HCT116 (cell line): Measurements from ENCODE around the gene ZBTB16. TPM values are rescaled to one million over a fixed set of nuclear protein-coding genes. Genes with fewer than 3 reads are reported as not detected.

ENCODE experiments used
- ATAC-seq: fragments of 200-7000 bp; cut with Tn5 transposase; 2 replicates; pipeline ENCODE4 v1.9.1; 2020; ENCODE audit warnings: mild to moderate bottlenecking, moderate library complexity
- BruUV-seq: library from RNA; stranded (reverse); fragments of 400-500 nt; replicated peaks from 2 replicates; lab custom pipeline; 2021; lab: Mats Ljungman, UMichigan
- CTCF ChIA-PET: fragments of 300-600 bp; sonication (Branson Sonifier 250); formaldehyde crosslinking; loops from one replicate; lab custom pipeline; 2021; ENCODE audit warnings: antibody characterized with exemption; lab: Charles Lee
- POLR2A ChIA-PET: fragments of 300-600, 350-600 bp; sonication (Branson Sonifier 250); formaldehyde crosslinking; loops from one replicate; lab custom pipeline; 2021; ENCODE audit warnings: antibody characterized with exemption; lab: Charles Lee
- RAD21 ChIA-PET, 2 experiments: fragments of 300-600 bp; sonication (Branson Sonifier 250); formaldehyde crosslinking; loops; one replicate each; lab custom pipeline; 2023; ENCODE audit warnings: low total read pairs in 2 of 2; ENCODE audit not compliant: uncharacterized antibody in 2 of 2, unreplicated experiment in 2 of 2, low non-redundant PET in 1 of 2; lab: Charles Lee
- DNase-seq: peaks from one replicate; pipeline ENCODE4 v3.0.0-alpha.2; 2010; ENCODE audit warnings: low read depth, low spot score
- H2AFZ ChIP-seq: fragments of 200-600 bp; shearing (Covaris generic), sonication (generic); 2 replicates; pipeline ENCODE4 v1.6.1; 2017; ENCODE audit warnings: low read depth, mixed run types, mixed read lengths, antibody characterized with exemption, low read length; ENCODE audit not compliant: poor library complexity, severe bottlenecking
- H3K27ac ChIP-seq: 2 replicates; pipeline ENCODE4 v1.5.1; 2012; ENCODE audit warnings: low read depth, low read length
- H3K27me3 ChIP-seq: fragments of 200-600 bp; sonication (generic); 2 replicates; pipeline ENCODE4 v1.6.1; 2016; ENCODE audit warnings: mixed run types, low read length, mixed read lengths; ENCODE audit not compliant: insufficient read depth
- H3K36me3 ChIP-seq, 2 experiments: fragments of 200-500 bp in 1 of 2; fragments of 200-600 bp in 1 of 2; sonication (Bioruptor generic) in 1 of 2; sonication (generic) in 1 of 2; 2 replicates each; pipeline versions ENCODE4 v1.5.1 to v1.6.1; 2014 to 2016; ENCODE audit warnings: low read length in 2 of 2, inconsistent platforms in 1 of 2, mixed read lengths in 1 of 2, mixed run types in 1 of 2; ENCODE audit not compliant: insufficient read depth in 2 of 2, control insufficient read depth in 1 of 2
- H3K4me1 ChIP-seq, 2 experiments: fragments of 200-600 bp in 1 of 2; sonication (generic) in 1 of 2; 2 replicates each; pipeline versions ENCODE4 v1.5.1 to v1.6.1; 2012 to 2017; ENCODE audit warnings: low read length in 2 of 2, inconsistent platforms in 1 of 2, mild to moderate bottlenecking in 1 of 2, mixed read lengths in 1 of 2, mixed run types in 1 of 2, moderate library complexity in 1 of 2; ENCODE audit not compliant: insufficient read depth in 2 of 2, control insufficient read depth in 1 of 2
- H3K4me2 ChIP-seq: fragments of 200-600 bp; sonication (generic); 2 replicates; pipeline ENCODE4 v1.6.1; 2017; ENCODE audit warnings: mixed run types, low read length, mixed read lengths
- H3K4me3 ChIP-seq, 2 experiments: fragments of 200-600 bp in 1 of 2; sonication (generic) in 1 of 2; replicated peaks in 1 of 2; 2 replicates each; pipeline ENCODE4 v1.5.1; 2011 to 2016; ENCODE audit warnings: low read length in 2 of 2, control low read depth in 1 of 2, low read depth in 1 of 2, mild to moderate bottlenecking in 1 of 2, mixed read lengths in 1 of 2, mixed run types in 1 of 2
- H3K79me2 ChIP-seq: fragments of 200-600 bp; sonication (generic); 2 replicates; pipeline ENCODE4 v1.6.1; 2017; ENCODE audit warnings: mild to moderate bottlenecking, mixed run types, low read length, moderate library complexity, mixed read lengths; ENCODE audit not compliant: insufficient read depth
- H3K9ac ChIP-seq: fragments of 200-600 bp; sonication (generic); 2 replicates; pipeline ENCODE4 v1.6.1; 2016; ENCODE audit warnings: low read length, mixed read lengths
- H3K9me2 ChIP-seq: fragments of 200-600 bp; sonication (generic), shearing (Covaris generic); 2 replicates; pipeline ENCODE4 v1.6.1; 2017; ENCODE audit warnings: mixed run types, mild to moderate bottlenecking, moderate library complexity; ENCODE audit not compliant: insufficient read depth
- H3K9me3 ChIP-seq, 2 experiments: fragments of 200-500 bp in 1 of 2; fragments of 200-600 bp in 1 of 2; sonication (Bioruptor generic) in 1 of 2; sonication (generic) in 1 of 2; 2 replicates each; pipeline ENCODE4 v1.6.1; 2014 to 2017; ENCODE audit warnings: low read length in 2 of 2, mixed read lengths in 2 of 2, inconsistent platforms in 1 of 2, low read depth in 1 of 2, mild to moderate bottlenecking in 1 of 2, mixed run types in 1 of 2, moderate library complexity in 1 of 2; ENCODE audit not compliant: control insufficient read depth in 1 of 2, insufficient read depth in 1 of 2
- H4K20me1 ChIP-seq: fragments of 200-600 bp; sonication (generic), shearing (Covaris generic); 2 replicates; pipeline ENCODE4 v1.6.1; 2017; ENCODE audit warnings: mixed run types, mild to moderate bottlenecking, moderate library complexity; ENCODE audit not compliant: insufficient read depth
- CBX3 ChIP-seq: IDR thresholded peaks from 2 replicates; pipeline ENCODE4 v1.6.1; 2012; ENCODE audit warnings: low read depth
- CEBPB ChIP-seq: IDR thresholded peaks from 2 replicates; pipeline ENCODE4 v1.6.1; 2012; ENCODE audit warnings: low read depth
- ELF1 ChIP-seq: IDR thresholded peaks from 2 replicates; pipeline ENCODE4 v1.6.1; 2012; ENCODE audit warnings: low read depth, borderline replicate concordance
- EZH2phosphoT487 ChIP-seq: fragments of 200-600 bp; IDR thresholded peaks from 2 replicates; pipeline ENCODE4 v1.6.1; 2018; ENCODE audit warnings: antibody characterized with exemption, borderline replicate concordance
- FOSL1 ChIP-seq: IDR thresholded peaks from 2 replicates; pipeline ENCODE4 v1.6.1; 2012; ENCODE audit warnings: low read depth
- JUND ChIP-seq: IDR thresholded peaks from 2 replicates; pipeline ENCODE4 v1.6.1; 2012
- POLR2A ChIP-seq: IDR thresholded peaks from 2 replicates; pipeline ENCODE4 v1.7.0; 2011; ENCODE audit warnings: borderline replicate concordance; ENCODE audit not compliant: insufficient read depth, insufficient read length; ENCODE audit errors: extremely low read depth
- POLR2AphosphoS5 ChIP-seq: IDR thresholded peaks from 2 replicates; pipeline ENCODE4 v1.6.1; 2011; ENCODE audit warnings: mild to moderate bottlenecking, low read depth, low read length, moderate library complexity
- RAD21 ChIP-seq: IDR thresholded peaks from 2 replicates; pipeline ENCODE4 v1.6.1; 2012; ENCODE audit warnings: low read depth, mild to moderate bottlenecking
- SIN3A ChIP-seq: IDR thresholded peaks from 2 replicates; pipeline ENCODE4 v1.6.1; 2012; ENCODE audit warnings: low read depth
- SP1 ChIP-seq: IDR thresholded peaks from 2 replicates; pipeline ENCODE4 v1.6.1; 2012; ENCODE audit warnings: low read depth
- SRF ChIP-seq: IDR thresholded peaks from 2 replicates; pipeline ENCODE4 v1.6.1; 2012; ENCODE audit warnings: low read depth
- TCF7L2 ChIP-seq: IDR thresholded peaks from 2 replicates; pipeline ENCODE4 v1.7.0; 2011; ENCODE audit warnings: borderline replicate concordance, inconsistent platforms; ENCODE audit not compliant: insufficient read depth, insufficient read length; ENCODE audit errors: extremely low read depth
- YY1 ChIP-seq: IDR thresholded peaks from 2 replicates; pipeline ENCODE4 v1.6.1; 2011; ENCODE audit warnings: low read length, low read depth, moderate library complexity, mild to moderate bottlenecking; ENCODE audit not compliant: insufficient replicate concordance; ENCODE audit errors: extremely low read depth
- ZFX ChIP-seq: fragments of 450-650 bp; IDR thresholded peaks from 2 replicates; pipeline ENCODE4 v1.6.1; 2017
- ZNF274 ChIP-seq: fragments of 200-500 bp; sonication (Bioruptor generic); IDR thresholded peaks from 2 replicates; pipeline ENCODE4 v1.6.1; 2014; ENCODE audit warnings: mild to moderate bottlenecking, low read depth, low read length, inconsistent platforms
- intact Hi-C: fragments of 100-400 bp; cut with micrococcal nuclease; formaldehyde crosslinking; loops from 2 replicates; pipeline ENCODE4 v1.10.0; 2022
- total RNA-seq: library from RNA; stranded (reverse); gene quantifications from one replicate; pipeline ENCODE4 v1.2.1, GENCODE V29; 2021; ENCODE audit not compliant: unreplicated experiment
- TF ChIP-seq, protein P1 (sequence below): IDR thresholded peaks from 2 replicates; pipeline ENCODE4 v1.6.1; 2012
- TF ChIP-seq, protein P2 (sequence below): IDR thresholded peaks from 2 replicates; pipeline ENCODE4 v1.6.1; 2012; ENCODE audit warnings: low read depth
- TF ChIP-seq, protein P3 (sequence below), 3 experiments: fragments of 200-600 bp in 1 of 3; sonication (generic) in 1 of 3; IDR thresholded peaks in 2 of 3; conservative IDR thresholded peaks in 1 of 3; 2 replicates each; pipeline ENCODE4 v1.5.1; 2012 to 2017; ENCODE audit warnings: low read depth in 2 of 3, low read length in 2 of 3, antibody characterized with exemption in 1 of 3, borderline replicate concordance in 1 of 3, control low read depth in 1 of 3, mild to moderate bottlenecking in 1 of 3, mixed read lengths in 1 of 3, mixed run types in 1 of 3, moderate library complexity in 1 of 3; ENCODE audit not compliant: insufficient read depth in 1 of 3

The ZBTB16 gene
- total RNA-seq, 1 experiment from 2014 or later, result 0.30 TPM

DNA sequence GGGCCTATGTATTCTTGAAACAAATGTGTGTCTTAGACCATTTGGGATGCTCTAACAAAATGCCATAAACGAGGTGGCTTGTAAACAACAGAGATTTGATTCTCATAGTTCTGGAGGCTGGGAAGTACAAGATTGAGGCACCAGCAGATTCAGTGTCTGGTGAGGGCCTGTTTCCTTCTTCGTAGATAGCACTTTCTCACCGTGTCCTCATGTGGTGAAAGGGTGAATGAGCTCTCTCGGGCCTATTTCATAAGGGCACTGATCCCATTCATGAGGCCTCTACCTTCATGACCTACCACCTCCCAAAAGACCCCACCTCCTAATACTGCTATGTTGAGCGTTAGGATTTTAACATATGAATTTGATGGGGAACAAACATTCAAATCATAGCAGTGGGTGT lies 230.3 kb downstream of the ZBTB16 start:
- Histone ChIP-seq H3K9ac (no peak overlapping the region), H3K27ac (no peak overlapping the region), H4K20me1 (no peaks in the 10 kb centered on the region), H3K27me3 (peaks cover 17% of the 10 kb centered on the region; the same call in 1 of the 2 replicates), H2AFZ (no peak overlapping the region), H3K4me2 (no peak overlapping the region), H3K79me2 (no peaks in the 10 kb centered on the region), H3K9me2 (no peaks in the 10 kb centered on the region), H3K9me3 (no peaks in the 10 kb centered on the region)
- ChIA-PET CTCF (interaction anchor here (1.5 kb wide), 1 partner anchor 9 kb away, joined by 4 read pairs; no protein-coding TSS in a partner anchor), POLR2A (no interaction called here), RAD21 (no interaction called here)
- no peak for DNase-seq
- BruUV-seq, result no TSS peak
- intact Hi-C loops, result no loop called here
- TF ChIP-seq RAD21 (no peak), ZFX (no peak), TCF7L2 (no peak), JUND (no peak), SIN3A (no peak), CEBPB (no peak), CBX3 (no peak), ELF1 (no peak), POLR2AphosphoS5 (no peak), EZH2phosphoT487 (no peak), POLR2A (no peak), FOSL1 (no peak), SP1 (no peak), SRF (no peak), YY1 (no peak), ZNF274 (no peak)
- TF ChIP-seq, protein P1, sequence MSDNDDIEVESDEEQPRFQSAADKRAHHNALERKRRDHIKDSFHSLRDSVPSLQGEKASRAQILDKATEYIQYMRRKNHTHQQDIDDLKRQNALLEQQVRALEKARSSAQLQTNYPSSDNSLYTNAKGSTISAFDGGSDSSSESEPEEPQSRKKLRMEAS, result no peak
- TF ChIP-seq, protein P2, sequence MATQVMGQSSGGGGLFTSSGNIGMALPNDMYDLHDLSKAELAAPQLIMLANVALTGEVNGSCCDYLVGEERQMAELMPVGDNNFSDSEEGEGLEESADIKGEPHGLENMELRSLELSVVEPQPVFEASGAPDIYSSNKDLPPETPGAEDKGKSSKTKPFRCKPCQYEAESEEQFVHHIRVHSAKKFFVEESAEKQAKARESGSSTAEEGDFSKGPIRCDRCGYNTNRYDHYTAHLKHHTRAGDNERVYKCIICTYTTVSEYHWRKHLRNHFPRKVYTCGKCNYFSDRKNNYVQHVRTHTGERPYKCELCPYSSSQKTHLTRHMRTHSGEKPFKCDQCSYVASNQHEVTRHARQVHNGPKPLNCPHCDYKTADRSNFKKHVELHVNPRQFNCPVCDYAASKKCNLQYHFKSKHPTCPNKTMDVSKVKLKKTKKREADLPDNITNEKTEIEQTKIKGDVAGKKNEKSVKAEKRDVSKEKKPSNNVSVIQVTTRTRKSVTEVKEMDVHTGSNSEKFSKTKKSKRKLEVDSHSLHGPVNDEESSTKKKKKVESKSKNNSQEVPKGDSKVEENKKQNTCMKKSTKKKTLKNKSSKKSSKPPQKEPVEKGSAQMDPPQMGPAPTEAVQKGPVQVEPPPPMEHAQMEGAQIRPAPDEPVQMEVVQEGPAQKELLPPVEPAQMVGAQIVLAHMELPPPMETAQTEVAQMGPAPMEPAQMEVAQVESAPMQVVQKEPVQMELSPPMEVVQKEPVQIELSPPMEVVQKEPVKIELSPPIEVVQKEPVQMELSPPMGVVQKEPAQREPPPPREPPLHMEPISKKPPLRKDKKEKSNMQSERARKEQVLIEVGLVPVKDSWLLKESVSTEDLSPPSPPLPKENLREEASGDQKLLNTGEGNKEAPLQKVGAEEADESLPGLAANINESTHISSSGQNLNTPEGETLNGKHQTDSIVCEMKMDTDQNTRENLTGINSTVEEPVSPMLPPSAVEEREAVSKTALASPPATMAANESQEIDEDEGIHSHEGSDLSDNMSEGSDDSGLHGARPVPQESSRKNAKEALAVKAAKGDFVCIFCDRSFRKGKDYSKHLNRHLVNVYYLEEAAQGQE, result no peak
- TF ChIP-seq, protein P3, sequence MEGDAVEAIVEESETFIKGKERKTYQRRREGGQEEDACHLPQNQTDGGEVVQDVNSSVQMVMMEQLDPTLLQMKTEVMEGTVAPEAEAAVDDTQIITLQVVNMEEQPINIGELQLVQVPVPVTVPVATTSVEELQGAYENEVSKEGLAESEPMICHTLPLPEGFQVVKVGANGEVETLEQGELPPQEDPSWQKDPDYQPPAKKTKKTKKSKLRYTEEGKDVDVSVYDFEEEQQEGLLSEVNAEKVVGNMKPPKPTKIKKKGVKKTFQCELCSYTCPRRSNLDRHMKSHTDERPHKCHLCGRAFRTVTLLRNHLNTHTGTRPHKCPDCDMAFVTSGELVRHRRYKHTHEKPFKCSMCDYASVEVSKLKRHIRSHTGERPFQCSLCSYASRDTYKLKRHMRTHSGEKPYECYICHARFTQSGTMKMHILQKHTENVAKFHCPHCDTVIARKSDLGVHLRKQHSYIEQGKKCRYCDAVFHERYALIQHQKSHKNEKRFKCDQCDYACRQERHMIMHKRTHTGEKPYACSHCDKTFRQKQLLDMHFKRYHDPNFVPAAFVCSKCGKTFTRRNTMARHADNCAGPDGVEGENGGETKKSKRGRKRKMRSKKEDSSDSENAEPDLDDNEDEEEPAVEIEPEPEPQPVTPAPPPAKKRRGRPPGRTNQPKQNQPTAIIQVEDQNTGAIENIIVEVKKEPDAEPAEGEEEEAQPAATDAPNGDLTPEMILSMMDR (IDR thresholded peaks at IDR 0.05 in 2 of 3, conservative IDR thresholded peaks at IDR 0.05 in 1 of 3; ENCODE audit: borderline replicate concordance in 1 of 3, insufficient read depth in 1 of 3, low read depth in 2 of 3, low read length in 2 of 3), result no peak
- TF ChIP-seq, all 23 proteins: peak for 0
- no peak overlapping the region for H3K4me3 ChIP-seq
- peaks cover 8 to 11% of the 10 kb centered on the region in 2 experiments for H3K4me1 ChIP-seq
- no peaks in the 10 kb centered on the region for H3K36me3 ChIP-seq
- ATAC-seq, result no peak
